Neural crest cell (in vitro differentiated cells): ENCODE measurements around the gene ACBD6. TPM values are rescaled to one million over a fixed set of nuclear protein-coding genes. Genes with fewer than 3 reads are reported as not detected.

ENCODE experiments used
- DNase-seq: peaks from one replicate; pipeline ENCODE4 v3.0.0; 2021; ENCODE audit warnings: low read depth, mixed read lengths, low spot score
- H3K27ac Mint-ChIP-seq: one replicate; pipeline ENCODE4 v1.8.0; 2021; ENCODE audit warnings: mild to moderate bottlenecking, mixed read lengths; ENCODE audit not compliant: unreplicated experiment
- H3K27me3 Mint-ChIP-seq: 2 replicates; pipeline ENCODE4 v1.8.0; 2021; ENCODE audit warnings: low read depth, mild to moderate bottlenecking, mixed read lengths
- H3K36me3 Mint-ChIP-seq: 2 replicates; pipeline ENCODE4 v1.8.0; 2021; ENCODE audit warnings: low read depth, mild to moderate bottlenecking, mixed read lengths
- H3K4me1 Mint-ChIP-seq: 2 replicates; pipeline ENCODE4 v1.8.0; 2021; ENCODE audit warnings: mixed read lengths
- H3K4me3 Mint-ChIP-seq: one replicate; pipeline ENCODE4 v1.8.0; 2021; ENCODE audit warnings: mild to moderate bottlenecking, mixed read lengths
- H3K9me3 Mint-ChIP-seq: 2 replicates; pipeline ENCODE4 v1.8.0; 2021; ENCODE audit warnings: mixed read lengths
- CTCF ChIP-seq: fragments of 200-600 bp; sonication (generic); conservative IDR thresholded peaks from 2 replicates; pipeline ENCODE4 v1.5.0; 2021; ENCODE audit warnings: antibody characterized with exemption, mild to moderate bottlenecking
- total RNA-seq: library from RNA; stranded (reverse); gene quantifications from 2 replicates; pipeline ENCODE4 v1.2.1, GENCODE V29; 2021

ACBD6 gene
- total RNA-seq, 1 donor from 2014 or later = 59.1 TPM

- Mint-ChIP-seq H3K27ac (no peak overlapping the region), H3K9me3 (peaks cover 13% of the 10 kb centered on the region), H3K36me3 (peaks cover 12% of the 10 kb centered on the region), H3K4me1 (peaks cover 5% of the 10 kb centered on the region), H3K27me3 (no peaks in the 10 kb centered on the region), H3K4me3 (no peak overlapping the region)
- TF ChIP-seq CTCF = no peak
- no peak for DNase-seq
Measured at GRCh38 chr1:180507795-180508724, 5.7 kb upstream of the ACBD6 start.

- Mint-ChIP-seq H3K36me3 (peaks cover 11% of the 10 kb centered on the region), H3K4me3 (peak overlapping the region; percentile 17), H3K27me3 (no peaks in the 10 kb centered on the region), H3K4me1 (peaks cover 25% of the 10 kb centered on the region), H3K27ac (no peak overlapping the region), H3K9me3 (peaks cover 6% of the 10 kb centered on the region)
- TF ChIP-seq CTCF = no peak
- no peak for DNase-seq
Measured at GRCh38 chr1:180505732-180506335, 3.5 kb upstream of the ACBD6 start.

- H3K27me3 Mint-ChIP-seq = no peaks in the 10 kb centered on the region
- peak overlapping the region; percentile 56 for H3K4me3 Mint-ChIP-seq
- H3K4me1 Mint-ChIP-seq = peaks cover 35% of the 10 kb centered on the region
- H3K9me3 Mint-ChIP-seq = no peaks in the 10 kb centered on the region
- no peak for TF ChIP-seq CTCF
- H3K27ac Mint-ChIP-seq = no peak overlapping the region
- H3K36me3 Mint-ChIP-seq = peaks cover 6% of the 10 kb centered on the region
- no peak for DNase-seq
Measured at GRCh38 chr1:180504186-180504585, 1.8 kb upstream of the ACBD6 start.

- TF ChIP-seq CTCF = no peak
- H3K4me3 Mint-ChIP-seq = peak overlapping the region; percentile 94
- no peaks in the 10 kb centered on the region for H3K27me3 Mint-ChIP-seq
- peaks cover 6% of the 10 kb centered on the region for H3K36me3 Mint-ChIP-seq
- H3K4me1 Mint-ChIP-seq = peaks cover 38% of the 10 kb centered on the region
- no peak overlapping the region for H3K27ac Mint-ChIP-seq
- H3K9me3 Mint-ChIP-seq = no peaks in the 10 kb centered on the region
- no peak for DNase-seq
Measured at GRCh38 chr1:180503280-180503862, 994 bp upstream of the ACBD6 start.

GRCh38 chr1:180501865-180502360 is 464 bp downstream of the ACBD6 start:
- peaks cover 4% of the 10 kb centered on the region for H3K36me3 Mint-ChIP-seq
- H3K9me3 Mint-ChIP-seq = no peaks in the 10 kb centered on the region
- H3K27me3 Mint-ChIP-seq = no peaks in the 10 kb centered on the region
- DNase-seq = no peak
- H3K4me3 Mint-ChIP-seq = peak overlapping the region; percentile 94
- H3K27ac Mint-ChIP-seq = peak overlapping the region; percentile 95
- H3K4me1 Mint-ChIP-seq = peaks cover 38% of the 10 kb centered on the region
- TF ChIP-seq CTCF = no peak
